WERI-Rb-1 (cell line): Measurements from ENCODE around the gene CHMP6.

ENCODE experiments used
- DNase-seq: peaks from one replicate; pipeline ENCODE4 v3.0.0-alpha.2; 2020
- H3K27ac ChIP-seq: fragments of 250-450 bp; sonication (Bioruptor Pico); 2 replicates; pipeline ENCODE4 v1.5.1; 2020; ENCODE audit warnings: mild to moderate bottlenecking, moderate library complexity
- H3K27me3 ChIP-seq: fragments of 250-450 bp; sonication (Bioruptor Pico); 2 replicates; pipeline ENCODE4 v1.5.1; 2021; ENCODE audit warnings: mild to moderate bottlenecking, low read depth, moderate library complexity; ENCODE audit not compliant: insufficient read depth, severe bottlenecking
- H3K36me3 ChIP-seq: fragments of 250-450 bp; sonication (Bioruptor Pico); 2 replicates; pipeline ENCODE4 v1.5.1; 2020; ENCODE audit warnings: mild to moderate bottlenecking, moderate library complexity
- H3K4me3 ChIP-seq: 2 replicates; pipeline ENCODE4 v1.5.1; 2011; ENCODE audit warnings: low read depth, mild to moderate bottlenecking, control low read depth, low read length
- H3K9me3 ChIP-seq: fragments of 250-450 bp; sonication (Bioruptor Pico); 2 replicates; pipeline ENCODE4 v1.5.1; 2021; ENCODE audit warnings: mild to moderate bottlenecking, moderate library complexity; ENCODE audit not compliant: severe bottlenecking
- CTCF ChIP-seq: IDR thresholded peaks from 2 replicates; pipeline ENCODE4 v1.5.1; 2011; ENCODE audit warnings: low read depth, mild to moderate bottlenecking, control low read depth, inconsistent platforms, low read length

The CHMP6 gene

GRCh38 chr17:80964859-80965580, 26.6 kb upstream of the CHMP6 start:
- no peak for DNase-seq
- Histone ChIP-seq H3K36me3 (peaks cover 34% of the 10 kb centered on the region), H3K27me3 (no peaks in the 10 kb centered on the region), H3K4me3 (no peak overlapping the region), H3K27ac (no peak overlapping the region), H3K9me3 (no peaks in the 10 kb centered on the region)
- no peak for TF ChIP-seq CTCF

- no peak overlapping the region for H3K27ac ChIP-seq
- DNase-seq, result no peak
- no peak overlapping the region for H3K4me3 ChIP-seq
- H3K36me3 ChIP-seq, result peaks cover 31% of the 10 kb centered on the region
- H3K9me3 ChIP-seq, result no peaks in the 10 kb centered on the region
- TF ChIP-seq CTCF, result no peak
- H3K27me3 ChIP-seq, result no peaks in the 10 kb centered on the region
Observed at GRCh38 chr17:80965606-80966005, 26.0 kb upstream of the CHMP6 start.

- Histone ChIP-seq H3K9me3 (no peaks in the 10 kb centered on the region), H3K36me3 (peaks cover 26% of the 10 kb centered on the region), H3K27me3 (no peaks in the 10 kb centered on the region), H3K4me3 (no peak overlapping the region), H3K27ac (no peak overlapping the region)
- TF ChIP-seq CTCF, result no peak
- no peak for DNase-seq
Observed at GRCh38 chr17:80967404-80967872, 24.2 kb upstream of the CHMP6 start.

GRCh38 chr17:80968602-80969029, 23.0 kb upstream of the CHMP6 start:
- no peak overlapping the region for H3K4me3 ChIP-seq
- H3K27ac ChIP-seq, result no peak overlapping the region
- no peak for TF ChIP-seq CTCF
- peaks cover 23% of the 10 kb centered on the region for H3K36me3 ChIP-seq
- DNase-seq, result no peak
- no peaks in the 10 kb centered on the region for H3K27me3 ChIP-seq
- H3K9me3 ChIP-seq, result no peaks in the 10 kb centered on the region

GRCh38 chr17:80969030-80969673, 22.5 kb upstream of the CHMP6 start:
- no peaks in the 10 kb centered on the region for H3K27me3 ChIP-seq
- no peaks in the 10 kb centered on the region for H3K9me3 ChIP-seq
- no peak for DNase-seq
- no peak overlapping the region for H3K4me3 ChIP-seq
- peaks cover 19% of the 10 kb centered on the region for H3K36me3 ChIP-seq
- TF ChIP-seq CTCF, result no peak
- H3K27ac ChIP-seq, result 0 out of 2 replicates have a peak overlapping the region, but pooled peaks have one; percentile 6

- Histone ChIP-seq H3K27me3 (no peaks in the 10 kb centered on the region), H3K36me3 (peaks cover 14% of the 10 kb centered on the region), H3K4me3 (no peak overlapping the region), H3K9me3 (no peaks in the 10 kb centered on the region), H3K27ac (peak overlapping the region; percentile 4; the same call in 1 of the 2 replicates)
- DNase-seq, result peak; percentile 50
- no peak for TF ChIP-seq CTCF
Observed at GRCh38 chr17:80969674-80970043, 22.0 kb upstream of the CHMP6 start.
